Fibroblast of villous mesenchyme (primary cell): Measurements from ENCODE around the gene ELP5. TPM values are rescaled to one million over a fixed set of nuclear protein-coding genes. Genes with fewer than 3 reads are reported as not detected.

Source experiments
- DNase-seq: peaks from one replicate; pipeline ENCODE4 v3.0.0-alpha.2; 2010; ENCODE audit warnings: low read depth
- H3K4me3 ChIP-seq: 2 replicates; pipeline ENCODE4 v1.5.1; 2011; ENCODE audit warnings: low read depth, mild to moderate bottlenecking, low read length
- CTCF ChIP-seq: IDR thresholded peaks from 2 replicates; pipeline ENCODE4 v1.5.1; 2012; ENCODE audit warnings: low read depth, mild to moderate bottlenecking, low read length; ENCODE audit not compliant: insufficient read depth
- total RNA-seq: library from RNA; depleted of rRNA; stranded (reverse); fragments of >200 nt; gene quantifications from 2 replicates; pipeline ENCODE4 v1.2.3, GENCODE V29; 2012

ELP5 gene
- total RNA-seq, 1 donor = 36.3 TPM

- DNase-seq = no peak
- no peak for TF ChIP-seq CTCF
- H3K4me3 ChIP-seq = no peak overlapping the region
These were observed 27.9 kb upstream of the ELP5 start for GRCh38 chr17:7224110-7224509.

GRCh38 chr17:7224661-7225111 lies 27.3 kb upstream of the ELP5 start:
- no peak for TF ChIP-seq CTCF
- H3K4me3 ChIP-seq = no peak overlapping the region
- DNase-seq = no peak

GRCh38 chr17:7225711-7226331 lies 26.2 kb upstream of the ELP5 start:
- H3K4me3 ChIP-seq = no peak overlapping the region
- DNase-seq = no peak
- no peak for TF ChIP-seq CTCF

- no peak for DNase-seq
- H3K4me3 ChIP-seq = no peak overlapping the region
- no peak for TF ChIP-seq CTCF
These were observed 25.0 kb upstream of the ELP5 start for GRCh38 chr17:7226721-7227710.

- H3K4me3 ChIP-seq = no peak overlapping the region
- TF ChIP-seq CTCF = no peak
- DNase-seq = no peak
These were observed 23.1 kb upstream of the ELP5 start for GRCh38 chr17:7228920-7229319.

DNA sequence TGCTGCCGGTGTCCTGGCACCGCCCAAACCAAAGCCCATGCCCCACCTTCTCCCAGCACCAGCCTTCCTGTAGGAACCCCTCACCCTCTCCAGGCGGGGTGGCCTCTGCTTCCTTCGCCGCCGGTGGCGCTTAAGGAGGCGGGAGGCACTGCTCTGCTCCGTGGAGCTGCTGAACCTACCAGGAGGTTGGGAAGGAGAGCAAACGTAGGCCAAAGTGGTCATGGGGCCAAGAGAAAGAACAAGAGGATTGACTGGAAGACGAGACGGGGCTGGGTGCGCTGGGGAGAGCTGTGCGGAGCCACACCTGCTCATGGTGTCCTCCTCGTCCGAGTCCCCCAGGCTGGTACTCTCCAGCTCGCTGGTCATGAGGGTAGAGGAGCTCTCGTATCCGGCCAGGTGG lies 22.5 kb upstream of the ELP5 start:
- no peak for TF ChIP-seq CTCF
- no peak for DNase-seq
- H3K4me3 ChIP-seq = no peak overlapping the region
